Liver (tissue), 9 donors: Measurements from ENCODE around the gene LRRC75B. TPM values are rescaled to one million over a fixed set of nuclear protein-coding genes. Genes with fewer than 3 reads are reported as not detected.

Experiments used
- DNase-seq: peaks from one replicate; pipeline ENCODE4 v3.0.0-alpha.2; 2017; ENCODE audit warnings: low spot score
- H3K27ac ChIP-seq, 2 donors: one replicate each; pipeline ENCODE4 v1.7.0; 2013; ENCODE audit warnings: inconsistent platforms in 2 of 2, low read length in 2 of 2, control low read depth in 1 of 2, low read depth in 1 of 2, mild to moderate bottlenecking in 1 of 2
- H3K27me3 ChIP-seq, 4 donors: one replicate each; pipeline versions ENCODE4 v1.6.1 to v1.7.0; 2013; ENCODE audit warnings: low read length in 3 of 4, inconsistent platforms in 1 of 4, mild to moderate bottlenecking in 1 of 4, moderate library complexity in 1 of 4; ENCODE audit not compliant: control insufficient read depth in 4 of 4, insufficient read depth in 4 of 4
- H3K36me3 ChIP-seq, 4 donors: one replicate each; pipeline versions ENCODE4 v1.6.1 to v1.7.0; 2013; ENCODE audit warnings: low read length in 3 of 4, mild to moderate bottlenecking in 3 of 4, low read depth in 1 of 4, moderate library complexity in 1 of 4; ENCODE audit not compliant: control insufficient read depth in 4 of 4, insufficient read depth in 3 of 4
- H3K4me1 ChIP-seq, 4 donors: one replicate each; pipeline versions ENCODE4 v1.6.1 to v1.7.0; 2013; ENCODE audit warnings: low read length in 3 of 4, mild to moderate bottlenecking in 3 of 4, moderate library complexity in 1 of 4; ENCODE audit not compliant: control insufficient read depth in 4 of 4, insufficient read depth in 4 of 4
- H3K4me3 ChIP-seq, 3 donors: one replicate each; pipeline versions ENCODE4 v1.6.1 to v1.7.0; 2013; ENCODE audit warnings: low read length in 3 of 3, control low read depth in 1 of 3, low read depth in 1 of 3, mild to moderate bottlenecking in 1 of 3
- H3K9ac ChIP-seq, 2 donors: one replicate each; pipeline ENCODE4 v1.7.0; 2013; ENCODE audit warnings: low read length in 2 of 2, mild to moderate bottlenecking in 2 of 2, moderate library complexity in 2 of 2, control low read depth in 1 of 2, low read depth in 1 of 2
- H3K9me3 ChIP-seq, 4 donors: one replicate each; pipeline versions ENCODE4 v1.6.1 to v1.7.0; 2013; ENCODE audit warnings: low read length in 3 of 4; ENCODE audit not compliant: control insufficient read depth in 4 of 4
- ATF3 ChIP-seq: IDR thresholded peaks from 2 replicates; pipeline ENCODE4 v1.6.1; 2016; ENCODE audit warnings: antibody characterized with exemption
- CTCF ChIP-seq: fragments of 150-350 bp; IDR thresholded peaks from 2 replicates; pipeline ENCODE4 v1.5.1; 2017; ENCODE audit warnings: improper control_type of control experiment, low read depth, low read length; ENCODE audit not compliant: missing input control
- EGR1 ChIP-seq, 2 donors: IDR thresholded peaks; 2 replicates each; pipeline ENCODE4 v1.6.1; 2016 to 2018; ENCODE audit warnings: antibody characterized with exemption in 2 of 2, low read depth in 2 of 2
- FOXA1 ChIP-seq: IDR thresholded peaks from 2 replicates; pipeline ENCODE4 v1.6.1; 2016; ENCODE audit warnings: antibody characterized with exemption
- FOXA2 ChIP-seq: IDR thresholded peaks from 2 replicates; pipeline ENCODE4 v1.6.1; 2016; ENCODE audit warnings: antibody characterized with exemption
- GABPA ChIP-seq, 2 donors: IDR thresholded peaks in 1 of 2; conservative IDR thresholded peaks in 1 of 2; 2 replicates each; pipeline ENCODE4 v1.6.1; 2016; ENCODE audit warnings: antibody characterized with exemption in 2 of 2, mild to moderate bottlenecking in 1 of 2, moderate library complexity in 1 of 2
- HNF4A ChIP-seq, 2 donors: conservative IDR thresholded peaks; 2 replicates each; pipeline ENCODE4 v1.6.1; 2016; ENCODE audit warnings: antibody characterized with exemption in 2 of 2, mild to moderate bottlenecking in 2 of 2
- HNF4G ChIP-seq: IDR thresholded peaks from 2 replicates; pipeline ENCODE4 v1.6.1; 2016; ENCODE audit warnings: antibody characterized with exemption
- JUND ChIP-seq, 2 donors: IDR thresholded peaks; 2 replicates each; pipeline ENCODE4 v1.6.1; 2016; ENCODE audit warnings: antibody characterized with exemption in 2 of 2
- MAX ChIP-seq: IDR thresholded peaks from 2 replicates; pipeline ENCODE4 v1.6.1; 2016; ENCODE audit warnings: antibody characterized with exemption
- NR2F2 ChIP-seq: IDR thresholded peaks from 2 replicates; pipeline ENCODE4 v1.6.1; 2016; ENCODE audit warnings: antibody characterized with exemption
- RAD21 ChIP-seq, 2 donors: IDR thresholded peaks; 2 replicates each; pipeline ENCODE4 v1.6.1; 2016; ENCODE audit warnings: antibody characterized with exemption in 2 of 2, mild to moderate bottlenecking in 2 of 2
- REST ChIP-seq: IDR thresholded peaks from 2 replicates; pipeline ENCODE4 v1.6.1; 2016; ENCODE audit warnings: antibody characterized with exemption, mild to moderate bottlenecking
- RXRA ChIP-seq, 2 donors: IDR thresholded peaks; 2 replicates each; pipeline ENCODE4 v1.6.1; 2017 to 2018; ENCODE audit warnings: antibody characterized with exemption in 2 of 2, mild to moderate bottlenecking in 1 of 2
- SP1 ChIP-seq: IDR thresholded peaks from 2 replicates; pipeline ENCODE4 v1.6.1; 2018; ENCODE audit warnings: antibody characterized with exemption, mild to moderate bottlenecking
- TAF1 ChIP-seq: conservative IDR thresholded peaks from 2 replicates; pipeline ENCODE4 v1.6.1; 2016; ENCODE audit warnings: antibody characterized with exemption, mild to moderate bottlenecking
- YY1 ChIP-seq: IDR thresholded peaks from 2 replicates; pipeline ENCODE4 v1.6.1; 2016; ENCODE audit warnings: antibody characterized with exemption, mild to moderate bottlenecking
- ZBTB33 ChIP-seq: IDR thresholded peaks from 2 replicates; pipeline ENCODE4 v1.6.1; 2016; ENCODE audit warnings: antibody characterized with exemption
- WGBS: extraction: QIAGEN DNeasy Blood & Tissue Kit; methylation state at CpG from one replicate; pipeline ENCODE4 v1.1.7; 2013; 5-methylcytosine and 5-hydroxymethylcytosine counted together
- polyA plus RNA-seq, 2 donors: library from polyadenylated mRNA; stranded (reverse) in 1 of 2; unstranded in 1 of 2; fragments of 200-250 nt in 1 of 2; fragments of >200 nt in 1 of 2; fragmentation: Nextera tagmentation in 1 of 2; extraction: Ambion mirVana in 1 of 2; gene quantifications; one replicate each; pipeline versions ENCODE4 v1.2.1 to v1.2.3, GENCODE V29; 2013 to 2015
- total RNA-seq, 2 donors: library from RNA; depleted of rRNA; stranded (reverse); fragments of >200 nt; gene quantifications; one replicate each; pipeline ENCODE4 v1.2.3, GENCODE V29; 2014
- donor health status: healthy.
- donor health status: healthy.
- donor health status: healthy.
- donor health status: healthy.
- donor health status: healthy.

LRRC75B gene
- total and polyA plus RNA-seq, 4 donors = 7.8 to 14.3 (median 9.4) TPM

- Histone ChIP-seq H3K36me3 (peaks cover 0 to 5% (median 2%) of the 10 kb centered on the region in 4 donors), H3K27ac (no peak overlapping the region), H3K4me3 (no peak overlapping the region), H3K9me3 (no peaks in the 10 kb centered on the region), H3K27me3 (no peaks in the 10 kb centered on the region), H3K9ac (no peak overlapping the region), H3K4me1 (peaks cover 6 to 37% (median 26%) of the 10 kb centered on the region in 4 donors)
- WGBS = 77% methylated on average over 1 of the region's 1 CpG
- no peak for TF ChIP-seq SP1
- no peak for TF ChIP-seq FOXA1
- no peak for TF ChIP-seq JUND (IDR thresholded peaks at IDR 0.05)
- no peak for TF ChIP-seq HNF4G
- TF ChIP-seq MAX = no peak
- no peak for DNase-seq
Observed at GRCh38 chr22:24579258-24579601, 13.6 kb downstream of the LRRC75B start.

GRCh38 chr22:24578355-24579257 lies 14.3 kb downstream of the LRRC75B start:
- DNase-seq = no peak
- Histone ChIP-seq H3K27me3 (no peaks in the 10 kb centered on the region), H3K36me3 (peaks cover 0 to 9% (median 3%) of the 10 kb centered on the region in 4 donors), H3K27ac (peak overlapping the region; percentile 1 to 23), H3K4me3 (no peak overlapping the region), H3K9me3 (no peaks in the 10 kb centered on the region), H3K9ac (no peak overlapping the region), H3K4me1 (peaks cover 4 to 31% (median 24%) of the 10 kb centered on the region in 4 donors)
- WGBS = 72% methylated on average over 8 of the region's 8 CpGs
- TF ChIP-seq GABPA (IDR thresholded peaks at IDR 0.05 in 1 of 2, conservative IDR thresholded peaks at IDR 0.05 in 1 of 2) (no peak), ZBTB33 (no peak), EGR1 (IDR thresholded peaks at IDR 0.05; ENCODE audit: low read depth in 2 of 2) (no peak), HNF4G (peak; percentile 46), NR2F2 (no peak), ATF3 (no peak), TAF1 (no peak), RXRA (IDR thresholded peaks at IDR 0.05) (peak; percentile 9 to 40), JUND (IDR thresholded peaks at IDR 0.05) (peak in 1 of 2 donors; percentile 10), YY1 (no peak), FOXA2 (peak; percentile 55), CTCF (no peak), FOXA1 (no peak), REST (no peak), SP1 (peak; percentile 37), HNF4A (conservative IDR thresholded peaks at IDR 0.05) (peak; percentile 71 to 80), MAX (no peak), RAD21 (IDR thresholded peaks at IDR 0.05) (no peak)
